Right cardiac atrium (tissue), 5 donors: Measurements from ENCODE around the gene IL12RB1. TPM values are rescaled to one million over a fixed set of nuclear protein-coding genes. Genes with fewer than 3 reads are reported as not detected.

Experiments used
- ATAC-seq, 2 donors: fragments of 200-7000 bp; cut with Tn5 transposase; one replicate each; pipeline versions ENCODE4 v1.8.0 to v1.9.1; 2020; ENCODE audit warnings: moderate library complexity in 2 of 2, mild to moderate bottlenecking in 1 of 2
- DNase-seq, 3 donors: peaks; one replicate each; pipeline ENCODE4 v3.0.0-alpha.2; 2020
- H3K27ac ChIP-seq: one replicate; pipeline ENCODE4 v1.5.1; 2013; ENCODE audit warnings: mild to moderate bottlenecking, low read length, control low read depth, moderate library complexity
- H3K27me3 ChIP-seq: one replicate; pipeline ENCODE4 v1.6.1; 2013; ENCODE audit not compliant: control insufficient read depth, insufficient read depth
- H3K4me1 ChIP-seq: one replicate; pipeline ENCODE4 v1.6.1; 2013; ENCODE audit warnings: low read length; ENCODE audit not compliant: control insufficient read depth, insufficient read depth
- H3K4me3 ChIP-seq: one replicate; pipeline ENCODE4 v1.5.1; 2013; ENCODE audit warnings: low read length, control low read depth
- H3K9me3 ChIP-seq: one replicate; pipeline ENCODE4 v1.6.1; 2013; ENCODE audit warnings: low read length; ENCODE audit not compliant: control insufficient read depth
- WGBS: extraction: QIAGEN DNeasy Blood & Tissue Kit; methylation state at CpG from one replicate; pipeline ENCODE4 v1.1.7; 2013; 5-methylcytosine and 5-hydroxymethylcytosine counted together
- intact Hi-C, 4 donors: fragments of 100-400 bp; cut with DNase I; formaldehyde crosslinking; loops; one replicate each; pipeline versions ENCODE4 v1.11.0 to v1.14.0; 2022 to 2023
- polyA plus RNA-seq: library from polyadenylated mRNA; stranded (reverse); fragments of 200-250 nt; gene quantifications from one replicate; pipeline ENCODE4 v1.2.3, GENCODE V29; 2013
- total RNA-seq, 4 donors: library from RNA; stranded (reverse); fragmentation: NEBNext Ultra II Directional; extraction: Animal tissue kit (Norgen Biotek cat#: 25700); gene quantifications; one replicate each; pipeline ENCODE4 v1.2.1, GENCODE V29; 2021
- donor health status: healthy with polysubstance abuse.
- donor health status: DM: no; HTN: yes; CAD: no.
- donor health status: DM: no; HTN: no; CAD: no.
- donor health status: DM: no; HTN: yes; CAD: no; lungs with severe emphysema.
- donor health status: DM: yes; HTN: yes; CAD: no.

The IL12RB1 gene
- total and polyA plus RNA-seq, 5 donors: 0.32 to 1.6 (median 0.83) TPM

- Histone ChIP-seq H3K27ac (no peak overlapping the region), H3K9me3 (no peaks in the 10 kb centered on the region), H3K4me3 (no peak overlapping the region), H3K4me1 (peaks cover 3% of the 10 kb centered on the region), H3K27me3 (no peaks in the 10 kb centered on the region)
- intact Hi-C loops: loop anchor here in 1 of 4 donors (5.0 kb wide), 1 partner anchor 118 kb away; no protein-coding TSS in a partner anchor
- no peak for ATAC-seq
- 83% methylated on average over 6 of the region's 6 CpGs for WGBS
- no peak for DNase-seq
Measured at GRCh38 chr19:18060472-18060871, 26.3 kb downstream of the IL12RB1 start.

GRCh38 chr19:18059902-18060301 lies 26.8 kb downstream of the IL12RB1 start:
- intact Hi-C loops: loop anchor here in 3 of 4 donors (2.0 to 10.0 kb wide), 4 partner anchors 53 to 118 kb away; no protein-coding TSS in a partner anchor
- Histone ChIP-seq H3K4me1 (peaks cover 3% of the 10 kb centered on the region), H3K27me3 (no peaks in the 10 kb centered on the region), H3K27ac (no peak overlapping the region), H3K9me3 (no peaks in the 10 kb centered on the region), H3K4me3 (no peak overlapping the region)
- WGBS: 71% methylated on average over 5 of the region's 5 CpGs
- ATAC-seq (no peak), DNase-seq (no peak)

- DNase-seq (no peak), ATAC-seq (no peak)
- Histone ChIP-seq H3K4me3 (no peak overlapping the region), H3K27ac (no peak overlapping the region), H3K27me3 (no peaks in the 10 kb centered on the region), H3K4me1 (peaks cover 3% of the 10 kb centered on the region), H3K9me3 (no peaks in the 10 kb centered on the region)
- 63% methylated on average over 8 of the region's 8 CpGs for WGBS
- intact Hi-C loops: loop anchor here in 2 of 4 donors (2.0 to 10.0 kb wide), 3 partner anchors 52 to 114 kb away; no protein-coding TSS in a partner anchor
Measured at GRCh38 chr19:18059297-18059696, 27.4 kb downstream of the IL12RB1 start.

GRCh38 chr19:18058208-18059009 lies 28.3 kb downstream of the IL12RB1 start:
- no peaks in the 10 kb centered on the region for H3K9me3 ChIP-seq
- peak overlapping the region; percentile 59 for H3K27ac ChIP-seq
- intact Hi-C loops: loop anchor here (1.0 to 10.0 kb wide), 4 partner anchors 51 to 114 kb away; no protein-coding TSS in a partner anchor
- no peak overlapping the region for H3K4me3 ChIP-seq
- ATAC-seq: peak; percentile 87 to 89
- H3K4me1 ChIP-seq: peaks cover 3% of the 10 kb centered on the region
- H3K27me3 ChIP-seq: no peaks in the 10 kb centered on the region
- WGBS: 3% methylated on average over 34 of the region's 34 CpGs
- peak; percentile 81 to 93 (median 93) for DNase-seq

GRCh38 chr19:18057557-18057956 lies 29.2 kb downstream of the IL12RB1 start:
- intact Hi-C loops: loop anchor here in 2 of 4 donors (5.0 to 10.0 kb wide), 2 partner anchors 110 to 113 kb away; no protein-coding TSS in a partner anchor
- no peaks in the 10 kb centered on the region for H3K9me3 ChIP-seq
- H3K4me3 ChIP-seq: no peak overlapping the region
- peak overlapping the region; percentile 59 for H3K27ac ChIP-seq
- no peaks in the 10 kb centered on the region for H3K27me3 ChIP-seq
- H3K4me1 ChIP-seq: peaks cover 3% of the 10 kb centered on the region
- ATAC-seq (peak; percentile 40 to 52), DNase-seq (peak; percentile 34 to 78 (median 73))
- 63% methylated on average over 6 of the region's 6 CpGs for WGBS

- DNase-seq: no peak
- peaks cover 3% of the 10 kb centered on the region for H3K4me1 ChIP-seq
- ATAC-seq: no peak
- WGBS: 83% methylated on average over 5 of the region's 5 CpGs
- no peaks in the 10 kb centered on the region for H3K9me3 ChIP-seq
- no peaks in the 10 kb centered on the region for H3K27me3 ChIP-seq
- H3K27ac ChIP-seq: no peak overlapping the region
- no peak overlapping the region for H3K4me3 ChIP-seq
- intact Hi-C loops: loop anchor here in 2 of 4 donors (5.0 to 10.0 kb wide), 2 partner anchors 109 to 111 kb away; no protein-coding TSS in a partner anchor
Measured at GRCh38 chr19:18055967-18056366, 30.8 kb downstream of the IL12RB1 start.

GRCh38 chr19:18053576-18054219 lies 33.0 kb downstream of the IL12RB1 start:
- DNase-seq (peak in 1 of 3 donors; percentile 68), ATAC-seq (no peak)
- H3K27me3 ChIP-seq: no peaks in the 10 kb centered on the region
- H3K4me3 ChIP-seq: no peak overlapping the region
- H3K27ac ChIP-seq: no peak overlapping the region
- intact Hi-C loops: loop anchor here in 1 of 4 donors (10.0 kb wide), 1 partner anchor 109 kb away; no protein-coding TSS in a partner anchor
- no peaks in the 10 kb centered on the region for H3K9me3 ChIP-seq
- WGBS: 70% methylated on average over 9 of the region's 9 CpGs
- peaks cover 5% of the 10 kb centered on the region for H3K4me1 ChIP-seq

- H3K4me3 ChIP-seq: peak overlapping the region; percentile 21
- peak; percentile 68 to 79 for ATAC-seq
- H3K9me3 ChIP-seq: no peaks in the 10 kb centered on the region
- WGBS: 17% methylated on average over 31 of the region's 31 CpGs
- no peak overlapping the region for H3K27ac ChIP-seq
- peaks cover 8% of the 10 kb centered on the region for H3K4me1 ChIP-seq
- peak; percentile 68 to 89 (median 88) for DNase-seq
- intact Hi-C loops: loop anchor here in 1 of 4 donors (10.0 kb wide), 1 partner anchor 107 kb away; no protein-coding TSS in a partner anchor
- H3K27me3 ChIP-seq: no peaks in the 10 kb centered on the region
Measured at GRCh38 chr19:18051887-18052286, 34.8 kb downstream of the IL12RB1 start.

GRCh38 chr19:18049385-18049784 lies 37.3 kb downstream of the IL12RB1 start:
- 19% methylated on average over 10 of the region's 10 CpGs for WGBS
- Histone ChIP-seq H3K4me3 (no peak overlapping the region), H3K27me3 (no peaks in the 10 kb centered on the region), H3K4me1 (peaks cover 10% of the 10 kb centered on the region), H3K9me3 (no peaks in the 10 kb centered on the region), H3K27ac (peak overlapping the region; percentile 71)
- intact Hi-C loops: no loop called here
- ATAC-seq (peak; percentile 94 to 95), DNase-seq (peak; percentile 97 to 99 (median 98))

GRCh38 chr19:18046059-18046718 lies 40.5 kb downstream of the IL12RB1 start:
- H3K27ac ChIP-seq: peak overlapping the region; percentile 66
- no peaks in the 10 kb centered on the region for H3K27me3 ChIP-seq
- peak in 1 of 3 donors; percentile 38 for DNase-seq
- no peak overlapping the region for H3K4me3 ChIP-seq
- peaks cover 10% of the 10 kb centered on the region for H3K4me1 ChIP-seq
- H3K9me3 ChIP-seq: no peaks in the 10 kb centered on the region
- ATAC-seq: no peak
- WGBS: 68% methylated on average over 14 of the region's 14 CpGs
- intact Hi-C loops: no loop called here
